AG09319 (cell line): Measurements from ENCODE around the gene CXCR6.

Source experiments
- DNase-seq: peaks from one replicate; pipeline ENCODE4 v3.0.0-alpha.2; 2010; ENCODE audit warnings: low read depth; ENCODE audit errors: extremely low read depth
- TF ChIP-seq, protein P1 (sequence below): IDR thresholded peaks from 2 replicates; pipeline ENCODE4 v1.5.1; 2011; ENCODE audit warnings: low read depth, mild to moderate bottlenecking, inconsistent platforms, low read length, moderate library complexity

Gene CXCR6

GRCh38 chr3:45907769-45908705 lies 35.2 kb upstream of the CXCR6 start:
- TF ChIP-seq, protein P1, sequence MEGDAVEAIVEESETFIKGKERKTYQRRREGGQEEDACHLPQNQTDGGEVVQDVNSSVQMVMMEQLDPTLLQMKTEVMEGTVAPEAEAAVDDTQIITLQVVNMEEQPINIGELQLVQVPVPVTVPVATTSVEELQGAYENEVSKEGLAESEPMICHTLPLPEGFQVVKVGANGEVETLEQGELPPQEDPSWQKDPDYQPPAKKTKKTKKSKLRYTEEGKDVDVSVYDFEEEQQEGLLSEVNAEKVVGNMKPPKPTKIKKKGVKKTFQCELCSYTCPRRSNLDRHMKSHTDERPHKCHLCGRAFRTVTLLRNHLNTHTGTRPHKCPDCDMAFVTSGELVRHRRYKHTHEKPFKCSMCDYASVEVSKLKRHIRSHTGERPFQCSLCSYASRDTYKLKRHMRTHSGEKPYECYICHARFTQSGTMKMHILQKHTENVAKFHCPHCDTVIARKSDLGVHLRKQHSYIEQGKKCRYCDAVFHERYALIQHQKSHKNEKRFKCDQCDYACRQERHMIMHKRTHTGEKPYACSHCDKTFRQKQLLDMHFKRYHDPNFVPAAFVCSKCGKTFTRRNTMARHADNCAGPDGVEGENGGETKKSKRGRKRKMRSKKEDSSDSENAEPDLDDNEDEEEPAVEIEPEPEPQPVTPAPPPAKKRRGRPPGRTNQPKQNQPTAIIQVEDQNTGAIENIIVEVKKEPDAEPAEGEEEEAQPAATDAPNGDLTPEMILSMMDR: no peak
- no peak for DNase-seq

DNA sequence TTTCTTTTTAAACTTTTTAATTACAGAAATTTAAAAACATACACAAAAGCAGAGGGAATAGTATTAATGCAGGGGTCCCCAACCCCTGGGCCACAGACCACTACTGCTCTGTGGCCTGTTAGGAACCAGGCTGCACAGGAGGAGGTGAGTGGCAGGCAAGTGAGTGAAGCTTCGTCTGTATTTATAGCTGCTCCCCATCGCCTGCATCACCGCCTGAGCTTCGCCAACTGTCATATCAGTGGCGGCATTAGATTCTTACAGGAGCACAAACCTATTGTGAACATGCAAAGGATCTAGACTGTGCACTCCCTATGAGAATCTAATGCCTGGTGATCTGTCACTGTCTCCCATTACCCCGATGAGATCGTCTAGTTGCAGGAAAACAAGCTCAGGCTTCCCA lies 34.5 kb upstream of the CXCR6 start:
- DNase-seq: no peak
- TF ChIP-seq, protein P1: no peak

DNA sequence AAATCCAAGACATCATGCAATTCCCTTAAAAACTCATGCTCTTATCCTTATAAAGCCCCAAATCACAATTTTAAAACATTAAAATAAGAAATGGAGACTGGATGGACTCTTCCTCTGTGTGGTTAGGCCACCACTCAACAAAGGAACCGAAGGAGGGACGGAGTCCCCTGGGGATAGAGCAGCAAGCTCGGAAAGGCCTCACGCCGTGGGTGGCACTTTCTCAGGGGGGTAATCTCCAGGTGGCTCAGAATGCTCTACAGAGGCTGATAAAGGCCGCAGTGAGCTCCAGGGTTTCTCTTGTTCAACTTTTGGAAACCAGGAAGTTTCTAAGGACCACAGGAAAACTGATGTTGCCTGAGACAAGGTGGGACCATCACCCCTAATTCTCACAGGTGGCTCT lies 33.7 kb upstream of the CXCR6 start:
- TF ChIP-seq, protein P1: no peak
- no peak for DNase-seq

DNA sequence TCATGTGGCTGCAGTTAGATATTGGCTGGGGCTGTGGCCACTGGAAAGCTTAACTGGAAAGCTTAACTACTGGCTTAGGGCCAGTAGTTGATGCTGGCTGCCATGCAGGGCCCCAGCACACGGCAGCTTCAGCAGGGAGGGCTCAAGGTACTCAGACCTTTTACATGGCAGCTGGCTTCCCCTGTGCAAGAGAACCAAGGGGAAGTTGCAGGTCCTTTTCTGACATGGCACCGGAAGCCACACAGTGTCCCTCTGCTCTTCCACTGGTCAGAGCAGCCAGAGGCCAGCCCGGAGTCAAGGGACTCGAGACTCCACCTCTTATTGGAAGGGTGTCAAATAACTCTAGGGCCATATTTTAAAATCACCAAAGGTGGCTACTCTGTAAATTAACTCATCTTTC lies 32.4 kb upstream of the CXCR6 start:
- DNase-seq: no peak
- TF ChIP-seq, protein P1: no peak

DNA sequence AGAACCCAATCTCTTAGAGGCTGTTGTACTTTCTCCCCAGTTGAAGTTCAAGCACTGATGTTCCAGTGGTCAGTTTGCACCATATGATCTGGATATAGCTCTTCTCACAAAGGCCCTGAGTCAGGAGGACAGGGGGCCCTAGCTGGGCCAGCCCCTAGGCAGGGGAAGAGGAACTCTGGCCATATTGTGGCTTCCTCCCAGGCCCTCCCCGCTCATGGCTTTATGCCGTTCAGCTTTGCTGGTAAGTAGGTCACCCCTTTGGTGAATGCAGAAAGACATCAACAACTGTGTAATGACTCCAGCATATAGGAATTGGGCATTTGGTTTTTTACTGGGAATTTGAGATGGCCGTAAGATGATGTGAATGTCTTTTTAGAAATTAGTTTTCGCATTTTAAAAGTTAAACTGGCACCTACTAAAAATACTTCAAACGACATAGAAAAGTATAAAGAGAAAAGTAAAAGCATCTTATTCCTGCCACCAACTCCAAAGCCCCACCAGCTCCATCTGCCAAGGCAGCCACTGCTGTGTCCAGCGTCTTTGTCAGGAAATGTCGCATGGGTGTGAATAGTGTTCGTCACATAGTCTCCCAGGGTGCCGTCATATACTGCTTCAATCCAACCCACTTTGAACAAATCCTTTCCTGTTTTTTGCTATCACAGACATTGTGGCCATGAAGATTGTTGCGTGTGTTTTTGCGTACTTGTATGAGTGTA lies 31.6 kb upstream of the CXCR6 start:
- no peak for DNase-seq
- TF ChIP-seq, protein P1: no peak

DNA sequence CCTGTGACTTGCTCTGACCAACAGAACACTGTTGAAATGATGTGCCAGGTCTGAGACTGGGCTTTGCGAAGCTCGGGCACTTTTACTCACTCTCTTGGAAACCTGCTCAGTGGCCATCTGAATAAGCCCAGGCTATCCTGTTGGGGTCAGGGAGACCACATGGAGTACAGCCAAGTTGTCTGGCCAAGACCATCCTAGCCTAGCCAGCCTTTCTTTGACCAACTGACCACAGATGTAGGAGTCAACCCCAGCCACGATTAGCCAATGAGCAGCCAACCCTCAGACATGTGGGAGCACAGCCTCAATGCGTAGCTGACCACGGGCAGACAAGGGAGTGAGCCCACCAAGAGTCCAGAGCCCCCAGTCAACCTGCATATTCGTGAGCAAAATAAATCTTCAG lies 30.8 kb upstream of the CXCR6 start:
- TF ChIP-seq, protein P1: no peak

More for the DNA sequence above, 30.8 kb upstream of the CXCR6 start:
- DNase-seq: no peak
